Stimulated activated CD4-positive, alpha-beta T cell treated with anti-CD3 and anti-CD28 coated beads, Interleukin-15, amount 100 ng/mL, for 48 hours (primary cell): Measurements from ENCODE around the gene ETV6.
"Not testable (repeated sequence)": the region's sequence is repeated elsewhere in the genome, so short reads cannot be mapped to it uniquely, and the experiment has no call there.

Source experiments
- DNase-seq, 2 donors: peaks; one replicate each; pipeline ENCODE4 v3.0.0-alpha.2; 2020; ENCODE audit warnings: low read depth in 2 of 2

ETV6 gene

GRCh38 chr12:11668611-11669010, 19.1 kb downstream of the ETV6 start:
- no peak for DNase-seq

- DNase-seq, result no peak
Measured at GRCh38 chr12:11669348-11669747, 19.9 kb downstream of the ETV6 start.

- DNase-seq, result no peak
Measured at GRCh38 chr12:11672256-11673191, 23.1 kb downstream of the ETV6 start.

GRCh38 chr12:11673666-11674461, 24.4 kb downstream of the ETV6 start:
- no peak for DNase-seq

- no peak for DNase-seq
Measured at GRCh38 chr12:11674894-11675390, 25.5 kb downstream of the ETV6 start.

- no peak for DNase-seq
Measured at GRCh38 chr12:11676052-11676451, 26.6 kb downstream of the ETV6 start.

GRCh38 chr12:11677093-11677492, 27.6 kb downstream of the ETV6 start:
- DNase-seq, result no peak

GRCh38 chr12:11677752-11678151, 28.3 kb downstream of the ETV6 start:
- no peak for DNase-seq

GRCh38 chr12:11678781-11679180, 29.3 kb downstream of the ETV6 start:
- no peak for DNase-seq

- DNase-seq, result no peak
Measured at GRCh38 chr12:11681207-11681606, 31.7 kb downstream of the ETV6 start.

- DNase-seq, result not testable (repeated sequence)
Measured at GRCh38 chr12:11681695-11682094, 32.2 kb downstream of the ETV6 start.

- DNase-seq, result no peak
Measured at GRCh38 chr12:11684393-11684792, 34.9 kb downstream of the ETV6 start.

GRCh38 chr12:11684811-11685210, 35.3 kb downstream of the ETV6 start:
- DNase-seq, result no peak

GRCh38 chr12:11685316-11685715, 35.8 kb downstream of the ETV6 start:
- DNase-seq, result no peak

GRCh38 chr12:11685716-11686115, 36.2 kb downstream of the ETV6 start:
- DNase-seq, result no peak

GRCh38 chr12:11686120-11686519, 36.6 kb downstream of the ETV6 start:
- DNase-seq, result no peak

GRCh38 chr12:11687528-11687927, 38.1 kb downstream of the ETV6 start:
- DNase-seq, result no peak

GRCh38 chr12:11688379-11688778, 38.9 kb downstream of the ETV6 start:
- no peak for DNase-seq

GRCh38 chr12:11688831-11689230, 39.4 kb downstream of the ETV6 start:
- DNase-seq, result no peak

GRCh38 chr12:11689591-11690186, 40.2 kb downstream of the ETV6 start:
- DNase-seq, result no peak

- DNase-seq, result no peak
Measured at GRCh38 chr12:11693067-11693466, 43.6 kb downstream of the ETV6 start.

GRCh38 chr12:11693601-11694000, 44.1 kb downstream of the ETV6 start:
- no peak for DNase-seq
